Endometrial microvascular endothelial cells (primary cell): ENCODE data around the gene SCN11A. TPM values are rescaled to one million over a fixed set of nuclear protein-coding genes. Genes with fewer than 3 reads are reported as not detected.

ENCODE experiments used
- in situ Hi-C: cut with HindIII; loops from 2 replicates; pipeline ENCODE4 v1.10.0; 2017; ENCODE audit warnings: low sequenced_read_pairs, low pct_unique_long_range_greater_than_20kb; ENCODE audit errors: inconsistent ontology term
- total RNA-seq: library from RNA; depleted of rRNA; stranded (reverse); fragments of >200 nt; gene quantifications from one replicate; pipeline ENCODE4 v1.2.3, GENCODE V29; 2015; ENCODE audit errors: inconsistent ontology term

SCN11A gene
- total RNA-seq, 1 donor from 2014 or later, result not detected

DNA sequence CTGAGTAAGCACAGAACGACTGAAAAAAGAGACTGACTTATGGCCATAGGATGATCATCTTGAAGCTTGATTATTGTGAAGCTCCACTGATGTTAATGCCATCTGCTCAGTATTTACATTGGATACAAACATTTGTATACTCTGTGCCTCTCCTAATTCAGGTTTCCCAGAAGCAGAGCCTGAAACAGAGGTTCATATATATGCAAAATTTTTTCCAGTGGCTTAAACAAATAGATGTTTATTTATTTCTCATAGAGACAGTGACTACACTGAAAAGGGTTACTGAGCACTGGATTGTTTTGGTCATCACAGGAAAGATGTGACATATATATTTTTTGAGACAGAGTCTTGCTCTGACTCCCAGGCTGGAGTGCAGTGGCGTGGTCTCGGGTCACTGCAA lies 36.3 kb downstream of the SCN11A start:
- in situ Hi-C loops, result no loop called here

- in situ Hi-C loops, result no loop called here
Observed at GRCh38 chr3:39013921-39014509, 37.7 kb downstream of the SCN11A start.

GRCh38 chr3:39013289-39013688 lies 38.5 kb downstream of the SCN11A start:
- in situ Hi-C loops, result no loop called here

DNA sequence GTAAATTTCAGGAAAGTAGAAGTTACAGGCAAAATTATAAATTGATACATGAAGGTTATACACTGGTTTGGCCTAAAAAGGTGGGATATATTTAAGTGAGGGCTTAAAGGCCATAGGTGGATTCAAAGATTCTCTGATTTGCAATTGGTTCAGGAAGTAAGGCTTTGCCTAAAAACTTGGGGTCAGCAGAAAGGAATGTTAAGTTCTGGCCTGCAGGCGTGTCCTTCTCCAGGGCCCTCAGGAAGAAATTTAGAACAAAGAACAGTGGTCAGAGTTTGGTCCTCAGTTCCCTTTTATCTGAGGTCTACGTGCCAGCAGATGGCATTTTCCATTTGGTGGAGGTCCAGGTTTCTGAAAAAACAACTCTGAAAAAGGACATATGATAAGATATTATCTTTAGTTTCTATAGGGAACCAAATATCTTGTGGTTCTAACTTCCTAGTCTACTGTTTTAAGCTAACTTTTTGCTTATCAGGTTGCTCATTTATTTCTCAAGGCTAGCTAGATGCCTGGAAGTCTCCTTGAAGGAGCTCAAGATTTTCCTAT lies 40.5 kb downstream of the SCN11A start:
- in situ Hi-C loops, result no loop called here

GRCh38 chr3:39005295-39005694 lies 46.4 kb downstream of the SCN11A start:
- in situ Hi-C loops, result no loop called here

Other genes starting within 250 kb of the SCN11A start
- not detected for gene SCN10A, start 235.7 kb downstream of the SCN11A start, total RNA-seq
- 14.8 TPM for gene WDR48, start 72 bp upstream of the SCN11A start, total RNA-seq
- 72.3 TPM for gene GORASP1, start 55.7 kb upstream of the SCN11A start, total RNA-seq
- 0.09 TPM for gene TTC21A, start 55.7 kb upstream of the SCN11A start, total RNA-seq
- gene CSRNP1, start 101.6 kb upstream of the SCN11A start, total RNA-seq, result 23.3 TPM
- not detected for gene XIRP1, start 140.7 kb upstream of the SCN11A start, total RNA-seq
- gene CX3CR1, start 228.1 kb upstream of the SCN11A start, total RNA-seq, result not detected